Measurements from ENCODE around the gene WDR70. TPM values are rescaled to one million over a fixed set of nuclear protein-coding genes. Genes with fewer than 3 reads are reported as not detected.

WDR70 gene
- total and polyA plus RNA-seq, 10 of the 15 experiments (the other 5 are each of a cell fraction or from before 2014, with no cell fraction given): 10.9 to 33.6 (median 29.1) TPM

- TF ChIP-seq SMC3 (IDR thresholded peaks at IDR 0.05; ENCODE audit: borderline replicate concordance, low read length): peak; percentile 5; the same call in 1 of the 2 replicates
- TF ChIP-seq MTA2 (IDR thresholded peaks at IDR 0.05; ENCODE audit: low read depth): peak; percentile 2; the same call in 1 of the 2 replicates
- TF ChIP-seq RAD21 (IDR thresholded peaks at IDR 0.05; ENCODE audit: insufficient read depth, low read depth, low read length): peak; percentile 35; the same call in 1 of the 2 replicates
- peak; percentile 27 to 37 (median 34); a peak in 4 of 6 replicates for TF ChIP-seq CTCF (IDR thresholded peaks at IDR 0.05 in 2 of 3, conservative IDR thresholded peaks at IDR 0.05 in 1 of 3; ENCODE audit: control insufficient read depth in 2 of 3, extremely low read depth in 1 of 3, insufficient read depth in 1 of 3, low read depth in 3 of 3, low read length in 3 of 3)
- TF ChIP-seq SPI1 (IDR thresholded peaks at IDR 0.05; ENCODE audit: borderline replicate concordance, insufficient read depth, low read depth, low read length): no peak
- 0 out of 4 replicates have a peak, but pooled peaks of 1 of the 2 experiments have one; percentile 5 for TF ChIP-seq IKZF2 (IDR thresholded peaks at IDR 0.05)
- no peak for FAIRE-seq
- H3K4me2 ChIP-seq (ENCODE audit: control insufficient read depth, insufficient read depth): no peak overlapping the region
These were observed 344.2 kb downstream of the WDR70 start for GRCh38 chr5:37723162-37723961.

More at GRCh38 chr5:37723162-37723961, 344.2 kb downstream of the WDR70 start:
- intact Hi-C loops (cut with micrococcal nuclease; ENCODE audit: unreplicated experiment) (loop anchor here (10.0 kb wide), 1 partner anchor 309 kb away; no protein-coding TSS in a partner anchor), in situ Hi-C loops (cut with MboI) (no loop called here)
- H3K4me3 ChIP-seq: no peak overlapping the region
- ChIA-PET POLR2A (no interaction called here), SMC1A (ENCODE audit: uncharacterized antibody, unreplicated experiment) (interaction anchor here (0.5 to 3.9 kb wide), 11 partner anchors 12 to 579 kb away, joined by 3 to 18 read pairs (median 3); no protein-coding TSS in a partner anchor), RAD21 (ENCODE audit: unreplicated experiment) (interaction anchor here (1.0 to 2.1 kb wide), 5 partner anchors 11 to 358 kb away, joined by 3 to 5 read pairs (median 3); no protein-coding TSS in a partner anchor), CTCF (interaction anchor here (0.6 to 3.4 kb wide), 20 partner anchors 9 to 544 kb away, joined by 3 to 26 read pairs (median 4); no protein-coding TSS in a partner anchor)
- no peak for DNase-seq (ENCODE audit: low read depth, low spot score)
- WGBS (ENCODE audit: insufficient coverage, insufficient replicate concordance, low lambda C conversion rate, missing lambda C conversion rate): 61% methylated on average over 8 of the region's 8 CpGs
- H2AFZ ChIP-seq (ENCODE audit: control insufficient read depth, low read depth, low read length): no peak overlapping the region
- H3K9ac ChIP-seq (ENCODE audit: control insufficient read depth, insufficient read depth, low read length): no peak overlapping the region
- H3K4me1 ChIP-seq (ENCODE audit: control insufficient read depth, insufficient read depth, low read length): peaks cover 10% of the 10 kb centered on the region
- peak overlapping the region; percentile 7; the same call in 1 of the 2 replicates for H3K27ac ChIP-seq (ENCODE audit: control insufficient read depth, insufficient read depth)
- no peaks in the 10 kb centered on the region for H3K79me2 ChIP-seq (ENCODE audit: control insufficient read depth, insufficient read depth, low read length)
- no TSS peak for BruUV-seq (replicated peaks)
- ATAC-seq: peak; percentile 40
- no peaks in the 10 kb centered on the region for H3K9me3 ChIP-seq (replicated peaks; ENCODE audit: control insufficient read depth, insufficient read depth, low read length)
- no peaks in the 10 kb centered on the region for H3K27me3 ChIP-seq (replicated peaks in 1 of 2; ENCODE audit: control insufficient read depth in 2 of 2, insufficient read depth in 2 of 2, low read length in 1 of 2)
- no peaks in the 10 kb centered on the region; a peak in 1 of 4 replicates for H3K36me3 ChIP-seq (ENCODE audit: control insufficient read depth in 2 of 2, insufficient read depth in 2 of 2, low read length in 1 of 2)
- no peaks in the 10 kb centered on the region for H4K20me1 ChIP-seq (ENCODE audit: control insufficient read depth, insufficient read depth)

Measured in GM12878 (cell line).